ENCODE data around the gene AICDA. TPM values are rescaled to one million over a fixed set of nuclear protein-coding genes. Genes with fewer than 3 reads are reported as not detected.

Gene AICDA
- total RNA-seq, 1 donor from 2014 or later = not detected

DNA sequence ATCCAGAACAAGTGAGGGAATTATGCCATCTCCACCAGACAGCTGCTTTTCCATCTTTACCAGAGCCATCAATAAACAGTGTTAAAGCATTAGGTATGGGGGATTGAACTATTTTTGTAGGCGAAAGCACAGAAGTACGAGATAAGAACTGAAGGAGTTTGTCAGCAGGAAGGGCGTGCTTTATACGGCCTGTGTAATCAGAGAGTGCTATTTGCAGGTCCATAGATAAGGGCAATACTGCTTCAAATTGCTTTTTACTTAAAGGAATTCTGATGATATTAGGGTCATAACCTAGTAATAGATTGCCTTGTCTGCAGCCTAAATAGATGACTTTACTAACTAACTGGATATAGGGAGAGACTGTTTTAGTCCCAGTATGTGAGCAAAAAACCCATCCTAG, 51.6 kb downstream of the AICDA start:
- ATAC-seq = no peak
- no peak for DNase-seq (ENCODE audit: low spot score)

DNA sequence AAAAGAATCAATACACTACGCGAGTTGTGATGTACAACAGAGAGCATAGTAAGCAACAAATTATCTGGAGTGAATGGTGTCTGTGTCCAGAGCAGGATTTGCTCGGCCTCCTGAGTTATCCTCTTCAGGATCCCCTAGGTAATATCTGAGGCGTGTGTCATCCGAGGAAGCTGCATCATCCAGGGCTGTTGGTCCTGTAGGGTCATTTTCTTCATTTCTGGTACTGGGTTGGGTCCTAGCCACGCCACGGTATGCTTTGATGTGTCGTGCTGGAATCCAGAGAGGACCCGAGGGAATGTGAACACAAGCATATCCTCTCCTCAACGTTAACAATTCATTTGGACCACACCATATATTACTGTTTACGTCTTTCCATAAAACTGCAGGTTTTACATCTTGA, 53.0 kb downstream of the AICDA start:
- ATAC-seq (no peak), DNase-seq (ENCODE audit: low spot score) (no peak)

DNA sequence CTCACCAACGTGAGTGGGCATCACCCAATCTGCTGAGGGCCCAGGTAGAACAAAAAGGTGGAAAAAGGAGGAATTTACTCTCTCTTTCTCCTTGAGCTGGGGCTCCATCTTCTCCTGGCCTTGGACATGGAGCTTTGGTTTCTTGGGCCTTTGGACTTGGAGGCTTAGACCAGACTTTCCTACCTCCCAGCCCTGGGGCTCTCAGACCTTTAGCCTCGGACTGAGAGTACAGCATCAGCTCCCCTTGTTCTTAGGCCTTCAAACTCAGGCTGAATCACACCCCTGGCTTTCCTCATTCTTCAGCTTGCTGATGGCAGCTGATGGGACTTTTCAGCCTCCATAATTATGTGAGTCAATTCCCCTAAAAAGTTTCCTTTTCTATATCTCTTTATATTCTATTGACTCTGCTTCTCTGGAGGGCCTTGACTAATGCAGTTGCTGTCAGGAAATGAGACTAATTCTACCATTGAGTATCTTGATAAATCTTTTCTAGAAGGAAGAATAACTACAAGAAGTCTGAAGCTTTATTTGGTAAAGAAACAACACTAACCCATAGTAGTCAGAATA, 56.0 kb downstream of the AICDA start:
- ATAC-seq = no peak
- DNase-seq (ENCODE audit: low spot score) = no peak

DNA sequence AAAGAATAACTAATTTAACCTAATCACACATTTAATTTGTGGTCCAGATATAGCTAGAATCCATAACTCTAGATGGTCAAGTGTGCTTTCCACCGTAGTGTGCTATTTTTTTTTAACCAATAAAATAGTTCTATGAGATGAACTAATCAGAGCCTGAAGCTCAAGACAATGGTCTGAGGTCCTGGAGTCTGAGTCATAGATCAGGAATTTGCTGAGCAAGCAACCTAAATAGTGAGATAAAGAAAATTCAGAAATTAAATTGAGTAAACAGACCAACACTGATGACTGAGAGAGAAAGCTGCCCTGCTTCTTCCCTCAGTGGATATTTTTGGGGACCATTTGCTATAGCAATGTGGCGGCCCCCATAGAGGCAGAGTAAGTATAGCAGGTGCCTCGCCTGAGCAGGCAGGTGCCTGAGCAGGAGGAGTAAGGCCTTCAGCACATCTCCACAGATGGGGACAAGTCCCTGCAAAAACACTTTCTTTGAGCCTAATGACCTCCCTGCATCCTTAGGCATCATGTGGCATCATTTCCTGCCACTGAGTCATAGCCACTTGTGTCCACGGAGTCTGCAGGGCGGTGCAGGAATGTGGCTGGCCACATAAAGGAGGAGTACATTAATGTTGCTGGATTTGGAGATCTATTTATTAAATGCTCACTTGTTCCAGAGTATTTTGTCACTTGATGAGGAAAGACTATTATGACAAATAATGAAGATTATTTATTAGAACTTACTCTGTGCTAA, 58.0 kb downstream of the AICDA start:
- DNase-seq (ENCODE audit: low spot score) (no peak), ATAC-seq (no peak)

DNA sequence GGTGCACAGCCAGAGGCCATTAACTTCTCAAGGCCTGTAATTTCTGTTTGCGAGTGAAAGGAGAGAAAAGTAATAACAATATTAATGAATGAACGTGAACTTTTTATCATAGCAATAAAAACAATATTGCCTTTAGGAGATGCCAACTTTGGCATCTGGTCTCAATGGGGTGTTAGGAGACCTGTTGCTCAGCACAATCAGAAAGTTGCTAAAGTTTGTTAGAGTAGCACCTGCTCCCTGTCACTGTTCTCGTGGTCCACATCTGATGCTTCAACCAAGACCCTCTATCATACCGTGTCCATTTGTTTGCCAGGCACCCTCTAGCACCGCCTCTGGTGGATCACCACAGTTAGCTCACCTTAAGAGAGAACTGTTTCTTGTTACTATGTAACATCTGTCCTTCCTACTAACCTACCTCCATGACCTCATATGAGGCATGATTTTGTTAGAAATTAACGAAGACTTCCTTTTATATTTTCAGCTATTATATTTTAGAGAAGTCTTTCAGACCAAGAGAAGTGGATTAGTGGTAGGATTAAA, 59.5 kb downstream of the AICDA start:
- DNase-seq (ENCODE audit: low spot score) (no peak), ATAC-seq (no peak)

Other genes with a start within 250 kb of the AICDA start
- not detected for gene CLEC6A, start 156.9 kb downstream of the AICDA start, total RNA-seq
- gene CLEC4D, start 99.4 kb downstream of the AICDA start, total RNA-seq = not detected
- 0.63 TPM for gene CLEC4E, start 72.0 kb downstream of the AICDA start, total RNA-seq
- not detected for gene MFAP5, start 50.0 kb upstream of the AICDA start, total RNA-seq
- gene RIMKLB, start 85.1 kb upstream of the AICDA start, total RNA-seq = 1.9 TPM
- not detected for gene A2ML1, start 209.8 kb upstream of the AICDA start, total RNA-seq